ENCODE results near the gene PIGU. TPM values are rescaled to one million over a fixed set of nuclear protein-coding genes. Genes with fewer than 3 reads are reported as not detected.
A peak's percentile ranks its signal among the peaks of the same experiment; 100 is the strongest.

The PIGU gene
- total and polyA plus RNA-seq, 2 of the 13 experiments (the other 11 are each of a cell fraction or from before 2014, with no cell fraction given): 45.5 to 231 TPM

GRCh38 chr20:34621383-34622367 lies 55.2 kb downstream of the PIGU start (continued):
- peak; percentile 66; the same call in 1 of the 2 replicates for TF ChIP-seq ZHX2 (IDR thresholded peaks at IDR 0.05; ENCODE audit: low read depth)
- no peak for TF ChIP-seq ZHX2 (CRISPR knock-in tag; IDR thresholded peaks at IDR 0.05; ENCODE audit: borderline replicate concordance)
- TF ChIP-seq TCF7L2 (IDR thresholded peaks at IDR 0.05; ENCODE audit: low read depth, low read length): peak; percentile 80
- peak; percentile 97 for TF ChIP-seq JUND (CRISPR knock-in tag; IDR thresholded peaks at IDR 0.05)
- no peak for TF ChIP-seq PLRG1 (conservative IDR thresholded peaks at IDR 0.05)
- TF ChIP-seq ARHGAP35 (CRISPR knock-in tag; IDR thresholded peaks at IDR 0.05; ENCODE audit: borderline replicate concordance): peak; percentile 67
- TF ChIP-seq FOXM1 (CRISPR knock-in tag; IDR thresholded peaks at IDR 0.05): no peak; the same call in 1 of the 2 replicates
- no peak; the same call in 1 of the 2 replicates for TF ChIP-seq ZNF607 (CRISPR knock-in tag; IDR thresholded peaks at IDR 0.05; ENCODE audit: borderline replicate concordance)
- TF ChIP-seq MNT (IDR thresholded peaks at IDR 0.05): peak; percentile 20; the same call in 1 of the 2 replicates
- TF ChIP-seq GMEB1 (CRISPR knock-in tag; IDR thresholded peaks at IDR 0.05; ENCODE audit: borderline replicate concordance): peak; percentile 70; the same call in 1 of the 2 replicates
- no peak for TF ChIP-seq ZNF572 (CRISPR knock-in tag; IDR thresholded peaks at IDR 0.05)
- peak; percentile 2; the same call in 1 of the 2 replicates for TF ChIP-seq BCL3 (CRISPR knock-in tag; IDR thresholded peaks at IDR 0.05)
- peak; percentile 95 for TF ChIP-seq NKX3-1 (CRISPR knock-in tag; IDR thresholded peaks at IDR 0.05)
- peak; percentile 32 for TF ChIP-seq SP4 (CRISPR knock-in tag; IDR thresholded peaks at IDR 0.05)
- TF ChIP-seq ZFP1 (CRISPR knock-in tag; IDR thresholded peaks at IDR 0.05): peak; percentile 88; the same call in 1 of the 2 replicates
- peak; percentile 92 for TF ChIP-seq MBD4 (IDR thresholded peaks at IDR 0.05; ENCODE audit: borderline replicate concordance, low read length)
- TF ChIP-seq HOXA5 (CRISPR knock-in tag; IDR thresholded peaks at IDR 0.05): peak; percentile 95
- peak; percentile 100 for TF ChIP-seq SOX5 (CRISPR knock-in tag; IDR thresholded peaks at IDR 0.05; ENCODE audit: borderline replicate concordance)
- peak; percentile 98 for TF ChIP-seq ASH2L (IDR thresholded peaks at IDR 0.05; ENCODE audit: insufficient read length, low read depth, low read length)
